Activated CD8-positive, alpha-beta memory T cell treated with anti-CD3 and anti-CD28 coated beads for 48 hours (primary cell): ENCODE data around the gene CENPF.
"Not testable (repeated sequence)": the region's sequence is repeated elsewhere in the genome, so short reads cannot be mapped to it uniquely, and the experiment has no call there.

Experiments
- DNase-seq, 3 experiments: peaks; one replicate each; pipeline ENCODE4 v3.0.0-alpha.2; 2020; ENCODE audit warnings: low read depth in 2 of 3, low spot score in 2 of 3

The CENPF gene

DNA sequence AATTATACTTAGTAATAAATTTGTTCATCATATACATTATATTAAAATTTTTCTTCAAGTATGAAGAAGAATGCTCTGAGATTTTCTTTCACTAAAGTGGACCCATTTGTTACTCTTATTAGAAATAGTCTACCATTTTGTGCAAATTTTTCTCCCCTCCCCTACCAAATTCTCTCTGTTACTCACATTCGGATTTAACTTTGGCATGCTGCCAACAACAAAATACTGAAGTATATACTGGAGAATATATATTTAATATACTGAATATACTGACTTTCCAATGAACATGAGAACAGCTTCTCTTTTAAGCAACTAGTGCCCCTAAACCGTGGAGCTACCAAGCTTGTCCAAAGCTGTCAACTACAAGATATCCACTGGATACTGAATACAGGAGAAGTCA lies 57.2 kb downstream of the CENPF start:
- no peak for DNase-seq

DNA sequence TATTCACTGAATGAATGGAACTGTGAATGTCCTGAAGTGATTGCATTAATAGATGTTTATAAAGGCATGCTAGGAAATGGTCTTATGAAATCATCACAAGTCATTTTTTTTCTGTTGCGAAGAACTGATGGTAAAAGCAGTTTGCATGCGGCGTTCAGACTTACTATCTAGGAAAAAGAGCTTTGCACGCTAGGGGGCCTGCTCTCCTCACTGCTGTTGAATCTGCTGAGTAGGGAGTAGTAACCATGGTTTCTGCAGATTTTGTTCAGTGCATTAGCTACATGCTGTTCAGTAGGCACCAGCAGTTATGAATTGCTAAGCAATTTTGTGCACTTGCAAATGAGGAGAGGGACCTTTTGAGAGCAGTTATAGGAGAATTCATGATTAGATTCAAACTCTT lies 57.9 kb downstream of the CENPF start:
- DNase-seq: no peak

DNA sequence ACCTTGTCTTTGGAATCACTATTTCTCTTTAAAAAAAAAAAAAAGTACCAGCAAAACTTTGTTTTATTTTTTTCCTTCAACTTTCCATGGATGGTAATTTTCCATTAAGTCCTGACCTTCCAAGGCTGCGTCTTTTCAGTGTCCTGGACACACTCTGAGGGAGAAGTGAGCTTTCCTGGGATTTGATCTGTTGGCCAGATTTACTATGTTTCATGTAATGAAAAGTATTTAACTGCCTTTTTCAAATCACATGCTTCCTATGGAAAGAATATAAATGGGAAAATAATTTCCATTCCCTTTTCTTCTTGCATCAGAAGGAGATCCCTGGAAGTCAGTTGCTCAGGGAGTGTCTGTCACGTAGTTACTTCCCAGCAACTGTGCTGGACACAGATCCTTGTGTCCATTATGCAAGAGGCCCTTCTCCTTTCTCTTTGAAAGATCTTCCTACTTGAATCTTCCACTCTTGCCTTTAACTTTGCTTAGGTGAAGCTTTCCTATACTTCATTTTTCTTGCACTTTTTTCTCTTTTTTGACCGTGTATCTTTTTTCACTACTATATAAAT lies 59.3 kb downstream of the CENPF start:
- no peak for DNase-seq

DNA sequence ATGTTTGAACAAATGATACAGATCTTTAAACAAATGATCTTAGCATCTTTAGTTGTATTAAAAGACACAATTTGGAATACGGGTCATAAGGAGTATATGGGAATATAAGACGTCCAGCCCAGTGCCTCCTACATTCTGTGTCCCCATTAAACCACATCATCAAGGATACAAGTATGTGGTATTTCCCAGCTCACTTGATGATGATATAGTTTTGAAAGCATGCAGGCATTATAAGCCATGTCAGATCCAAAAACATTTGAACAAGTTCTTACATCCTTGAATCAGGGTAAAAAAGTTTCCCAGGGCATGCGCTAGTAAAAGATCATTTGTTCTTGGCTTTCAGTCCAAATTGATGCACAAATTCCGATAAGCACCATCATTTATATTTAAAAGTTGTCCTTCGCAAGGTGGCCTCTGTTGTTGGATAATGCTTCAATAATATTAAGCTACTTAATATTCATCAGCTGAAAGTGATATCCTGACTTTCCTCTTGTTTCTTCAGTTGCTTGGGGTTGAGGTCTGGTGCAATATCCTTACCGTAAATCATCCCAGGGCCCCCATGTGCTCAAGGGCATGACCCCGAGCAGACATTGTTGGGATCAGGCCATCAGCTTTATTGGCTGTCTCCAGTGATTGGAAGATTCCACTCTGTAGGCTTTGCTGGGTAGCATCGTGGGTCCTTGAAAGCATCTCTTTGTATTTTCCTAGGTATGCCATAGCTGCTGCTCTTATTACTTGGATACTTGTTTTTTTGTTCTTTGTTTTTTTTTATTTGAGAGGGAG lies 61.8 kb downstream of the CENPF start:
- no peak for DNase-seq

DNA sequence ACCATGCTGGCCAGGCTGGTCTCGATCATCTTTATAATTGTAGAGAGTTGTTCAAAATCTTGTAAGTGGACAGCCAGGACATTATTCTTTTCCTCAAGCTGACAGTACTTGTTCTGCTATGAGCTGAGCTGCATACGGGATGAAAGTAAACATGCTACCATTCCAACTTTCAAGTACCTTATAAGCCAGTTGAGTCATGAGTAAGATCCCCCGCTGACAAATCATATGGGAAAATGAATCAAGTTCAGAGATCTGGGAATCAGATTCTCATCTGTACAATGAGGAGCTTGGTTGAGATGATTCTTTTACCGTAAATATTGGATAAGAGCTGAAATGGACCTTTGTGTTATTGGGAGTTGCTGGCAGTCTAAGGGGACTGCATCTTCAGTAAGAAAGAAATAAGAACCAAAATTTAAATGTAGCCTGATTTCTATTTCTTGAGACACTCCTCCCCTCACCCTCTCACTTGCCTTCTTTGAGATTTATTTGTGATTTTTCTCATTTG lies 62.7 kb downstream of the CENPF start:
- DNase-seq: no peak

DNA sequence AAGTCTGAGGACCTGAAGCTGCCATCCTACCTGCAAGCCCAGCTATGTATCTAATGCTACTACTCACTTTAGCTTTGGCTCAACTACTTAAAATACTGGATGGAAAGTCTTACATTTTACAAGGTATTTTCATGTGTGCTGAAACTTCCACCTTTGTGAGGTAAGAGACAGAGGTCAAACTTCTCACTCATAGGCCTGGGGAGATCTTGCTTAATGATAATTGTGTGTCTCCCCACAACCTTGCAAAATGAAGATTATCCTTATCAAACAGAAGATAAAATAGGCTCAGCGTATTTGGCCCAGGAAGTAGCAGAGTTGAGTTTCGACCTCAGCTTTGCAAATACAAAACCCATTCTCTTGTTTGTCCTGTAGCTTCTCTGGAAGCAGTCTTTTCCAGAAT lies 63.7 kb downstream of the CENPF start:
- DNase-seq: no peak

DNA sequence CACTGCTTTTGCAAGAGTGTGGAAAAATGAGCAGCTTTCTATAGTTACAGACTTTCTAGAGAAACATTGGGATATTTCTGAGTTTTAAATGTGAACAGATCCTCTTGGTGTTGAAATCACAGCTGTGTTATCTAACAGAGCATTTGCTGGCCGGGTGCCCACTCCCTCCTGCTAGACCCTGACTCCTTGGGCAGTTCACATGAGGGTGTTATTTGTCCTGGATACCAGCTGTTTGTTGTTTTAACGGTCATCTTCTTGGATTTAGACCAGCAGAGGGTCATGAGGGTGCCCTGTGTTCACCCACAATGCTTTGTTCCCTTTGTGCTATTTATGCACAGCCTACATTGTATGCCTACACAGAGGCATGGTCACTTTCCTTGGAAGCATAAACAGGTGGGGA lies 67.1 kb downstream of the CENPF start:
- no peak for DNase-seq

DNA sequence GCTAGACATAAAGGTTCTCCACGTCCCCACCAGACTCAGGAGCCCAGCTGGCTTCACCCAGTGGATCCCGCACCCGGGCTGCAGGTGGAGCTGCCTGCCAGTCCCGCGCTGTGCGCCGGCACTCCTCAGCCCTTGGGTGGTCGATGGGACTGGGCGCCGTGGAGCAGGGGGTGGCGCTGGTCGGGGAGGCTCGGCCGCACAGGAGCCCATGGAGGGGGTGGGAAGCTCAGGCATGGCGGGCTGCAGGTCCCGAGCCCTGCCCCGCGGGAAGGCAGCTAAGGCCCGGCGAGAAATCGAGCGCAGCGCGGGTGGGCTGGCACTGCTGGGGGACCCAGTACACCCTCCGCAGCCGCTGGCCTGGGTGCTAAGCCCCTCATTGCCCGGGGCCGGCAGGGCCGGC lies 70.0 kb downstream of the CENPF start:
- not testable (repeated sequence) for DNase-seq

DNA sequence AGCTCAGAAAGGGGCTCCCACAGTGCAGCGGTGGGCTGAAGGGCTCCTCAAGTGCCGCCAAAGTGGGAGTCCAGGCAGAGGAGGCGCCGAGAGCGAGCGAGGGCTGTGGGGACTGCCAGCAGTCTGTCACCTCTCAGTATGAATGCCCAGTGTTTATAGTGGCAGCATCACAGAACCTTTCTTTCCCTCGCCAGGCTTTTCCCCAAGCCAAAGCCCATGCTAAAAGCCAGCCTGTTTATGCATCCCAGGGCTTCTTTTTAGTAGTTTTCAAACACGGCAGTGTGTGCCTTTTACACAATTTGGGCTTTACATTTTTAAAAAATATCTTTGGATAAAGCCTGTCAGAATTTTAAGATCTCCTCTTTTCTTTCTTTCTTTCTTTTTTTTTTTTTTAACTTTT lies 70.6 kb downstream of the CENPF start:
- no peak for DNase-seq

DNA sequence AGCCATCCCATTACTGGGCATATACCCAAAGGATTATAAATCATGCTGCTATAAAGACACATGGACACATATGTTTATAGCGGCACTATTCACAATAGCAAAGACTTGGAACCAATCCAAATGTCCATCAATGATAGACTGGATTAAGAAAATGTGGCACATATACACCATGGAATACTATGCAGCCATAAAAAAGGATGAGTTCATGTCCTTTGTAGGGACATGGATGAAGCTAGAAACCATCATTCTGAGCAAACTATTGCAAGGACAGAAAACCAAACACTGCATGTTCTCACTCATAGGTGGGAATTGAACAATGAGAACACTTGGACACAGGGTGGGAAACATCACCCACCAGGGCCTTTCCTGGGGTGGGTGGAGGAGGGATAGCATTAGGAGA lies 72.5 kb downstream of the CENPF start:
- DNase-seq: not testable (repeated sequence)

DNA sequence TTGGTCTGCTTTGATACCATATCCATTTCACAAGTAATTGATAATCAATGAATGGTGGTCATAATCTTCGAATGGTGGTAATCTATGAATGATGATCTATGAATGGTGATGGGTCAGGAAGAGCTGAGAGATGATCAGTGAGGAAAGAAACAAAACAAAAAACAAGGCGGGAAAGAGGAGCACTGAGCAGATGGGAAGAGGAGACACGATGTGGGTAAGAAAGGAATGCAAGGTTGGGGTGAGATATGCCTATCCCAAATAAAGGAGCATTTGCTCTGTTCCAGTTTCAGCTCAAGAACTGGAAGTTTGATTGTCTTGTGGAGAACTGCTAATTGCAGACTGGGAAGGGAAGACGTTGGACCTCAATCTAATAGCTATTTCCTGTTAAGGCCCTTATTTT lies 73.8 kb downstream of the CENPF start:
- DNase-seq: no peak

DNA sequence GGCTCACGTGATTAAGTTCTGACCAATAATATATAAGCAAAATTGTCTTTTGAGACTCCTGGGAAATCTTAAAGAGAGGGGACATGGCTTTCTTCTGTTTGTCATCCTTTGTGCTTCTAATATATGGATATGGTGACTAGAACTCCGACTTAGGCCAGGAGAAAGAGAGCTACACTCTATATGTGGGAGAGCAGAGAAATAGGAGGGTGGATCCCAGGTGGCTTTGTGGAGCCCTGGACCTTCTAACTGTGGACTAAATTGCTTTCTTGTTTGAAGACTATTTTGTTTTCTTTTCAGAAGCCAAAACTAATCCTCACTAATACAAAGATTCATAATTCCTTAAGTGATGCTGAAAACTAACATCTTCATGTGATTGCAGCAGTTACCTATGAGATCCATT lies 75.0 kb downstream of the CENPF start:
- no peak for DNase-seq

DNA sequence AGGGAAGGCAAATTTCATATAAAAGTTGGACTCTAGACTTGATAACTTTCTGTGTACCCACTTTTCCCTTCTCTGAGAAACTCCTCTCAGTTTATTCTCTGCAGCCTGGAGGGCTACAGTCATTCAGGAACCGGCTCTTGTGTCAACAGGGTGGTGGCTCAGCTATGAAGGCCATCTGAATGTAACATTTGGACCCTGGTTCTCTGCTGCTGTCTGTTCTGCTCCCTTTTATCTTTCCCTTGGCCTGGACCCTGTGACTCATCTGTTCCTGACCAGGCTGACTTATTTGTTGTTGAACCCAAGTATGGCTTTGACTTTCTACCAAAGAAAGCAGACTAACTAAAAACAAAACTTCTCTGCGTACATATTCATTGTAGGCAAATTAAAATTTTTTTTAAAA lies 75.4 kb downstream of the CENPF start:
- no peak for DNase-seq

DNA sequence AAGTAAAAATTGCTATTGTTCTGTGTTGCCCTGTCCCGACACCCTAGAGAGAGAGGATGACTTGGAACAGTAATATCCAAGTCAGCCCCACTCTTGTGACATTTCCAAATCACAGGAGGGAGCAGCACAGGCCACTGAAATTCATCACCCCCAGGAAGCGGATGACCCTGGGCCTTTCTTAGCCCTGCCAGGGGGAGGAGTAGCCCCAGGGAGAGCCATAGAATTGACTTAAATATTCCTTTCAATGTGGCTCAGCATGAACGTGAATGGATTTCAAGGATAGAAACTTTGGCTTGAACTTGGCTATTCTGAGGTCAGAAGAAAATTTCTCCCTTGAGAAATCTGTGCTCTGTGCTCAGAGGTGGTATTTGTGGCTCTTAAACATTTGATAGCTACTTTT lies 80.6 kb downstream of the CENPF start:
- no peak for DNase-seq

DNA sequence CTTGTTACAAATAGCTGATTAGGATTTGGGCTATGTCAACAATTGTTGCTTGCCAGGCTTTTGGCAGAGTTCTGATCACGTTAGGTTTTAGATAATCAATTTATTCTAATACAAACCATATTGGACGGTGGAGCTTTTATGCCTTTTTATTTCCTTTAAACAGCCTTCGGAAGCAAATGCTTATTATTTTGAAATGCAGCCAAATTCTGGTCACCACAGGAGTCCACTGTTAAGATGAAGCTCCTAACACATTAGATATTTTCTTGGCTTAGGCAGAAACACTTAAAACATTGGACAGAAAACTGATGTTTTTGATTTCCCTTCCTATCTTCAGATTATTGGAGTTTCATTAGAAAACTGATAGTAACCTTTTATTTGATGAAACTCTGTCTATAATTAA lies 82.9 kb downstream of the CENPF start:
- no peak for DNase-seq

DNA sequence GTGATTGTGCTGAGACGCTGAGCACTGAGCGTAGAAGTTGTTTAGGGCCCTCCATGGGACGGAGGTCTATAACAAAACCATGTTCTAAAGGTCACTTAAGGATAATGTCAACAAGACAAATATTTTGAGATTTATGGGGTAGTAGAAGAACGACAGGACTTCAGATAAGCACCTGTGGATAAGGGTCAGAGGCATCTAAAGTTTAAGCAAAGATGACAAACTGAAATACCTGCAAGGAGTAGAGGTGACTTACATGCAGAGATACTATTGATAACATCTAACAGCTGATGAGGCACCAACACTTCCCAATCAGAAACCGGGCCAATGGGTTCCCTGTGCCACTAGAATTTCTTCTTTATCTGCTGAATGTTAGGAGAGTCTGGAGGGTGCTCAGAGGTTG lies 83.5 kb downstream of the CENPF start:
- no peak for DNase-seq

DNA sequence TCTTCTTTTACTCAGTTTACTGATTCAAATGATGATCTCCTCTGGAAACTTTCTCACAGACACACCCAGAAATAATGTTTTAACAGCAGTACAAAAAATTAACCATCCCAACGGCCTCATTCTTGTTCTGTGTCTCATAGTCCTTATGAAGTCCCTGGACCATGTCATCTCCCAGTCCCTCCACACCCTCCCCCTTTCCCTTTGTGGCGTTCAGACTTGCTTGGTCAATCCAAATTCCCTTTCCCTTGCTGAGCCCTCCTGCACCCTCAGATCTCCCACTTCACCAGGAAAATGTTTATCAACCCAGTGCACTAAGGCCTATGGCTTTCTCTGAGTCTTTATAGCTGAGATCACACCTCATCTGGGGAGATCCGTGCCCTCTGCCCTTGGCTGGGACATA lies 85.9 kb downstream of the CENPF start:
- DNase-seq: no peak

DNA sequence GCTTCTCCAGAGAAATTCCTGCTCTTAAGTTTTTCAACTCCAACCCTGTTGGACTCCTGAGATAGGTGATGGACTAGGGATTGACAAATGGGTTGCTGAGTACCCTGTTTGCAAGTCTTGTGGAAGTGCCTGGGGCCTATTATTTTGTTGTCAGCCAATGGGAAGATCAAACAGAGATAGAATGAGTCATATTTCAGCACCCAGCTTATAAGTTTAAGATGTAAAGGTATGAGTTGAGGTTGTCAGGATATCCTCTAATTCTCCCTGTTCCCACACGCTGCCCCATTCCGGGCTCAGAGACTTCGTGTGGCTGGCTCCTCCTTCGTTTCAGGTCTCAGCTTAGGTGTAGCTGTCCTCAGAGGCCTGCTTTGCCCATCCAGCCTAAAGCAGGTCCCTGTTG lies 91.8 kb downstream of the CENPF start:
- DNase-seq: no peak

DNA sequence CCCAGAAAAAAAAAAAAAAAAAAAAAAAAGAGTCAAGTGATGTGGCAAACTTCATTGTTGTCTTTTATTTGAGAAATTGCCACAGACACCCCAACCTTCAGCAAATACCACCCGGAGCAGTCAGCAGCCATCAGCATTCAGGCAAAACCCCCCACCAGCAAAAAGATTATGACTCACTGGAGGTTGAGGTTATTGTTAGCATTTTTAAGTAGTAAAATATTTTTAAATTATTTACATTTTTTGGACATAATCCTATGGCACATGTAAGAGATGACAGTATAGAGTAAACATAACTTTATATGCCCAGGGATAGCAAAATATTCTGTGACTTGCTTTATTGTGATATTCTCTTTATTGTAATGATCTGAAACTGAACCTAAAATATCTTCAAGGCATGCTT lies 95.6 kb downstream of the CENPF start:
- DNase-seq: no peak

DNA sequence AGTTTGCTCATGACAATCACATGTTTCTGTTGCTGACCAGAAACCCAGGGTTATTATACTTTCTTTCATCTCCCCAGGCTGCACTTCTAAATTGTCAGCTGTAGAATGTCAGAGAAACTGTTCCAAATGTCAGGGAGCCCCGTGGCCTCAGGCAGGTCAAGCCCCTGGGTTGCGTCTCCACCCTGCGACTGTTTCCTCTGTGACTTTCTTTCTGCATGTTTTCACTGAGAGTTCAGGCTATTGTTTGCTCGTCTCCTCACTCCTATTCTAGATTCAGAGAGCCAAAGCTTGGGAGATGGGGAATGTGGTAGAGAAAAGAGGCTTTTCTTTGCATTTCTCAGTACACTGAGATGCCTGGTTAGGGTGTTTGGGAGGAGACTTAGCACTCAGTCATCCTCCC lies 97.4 kb downstream of the CENPF start:
- DNase-seq: no peak

DNA sequence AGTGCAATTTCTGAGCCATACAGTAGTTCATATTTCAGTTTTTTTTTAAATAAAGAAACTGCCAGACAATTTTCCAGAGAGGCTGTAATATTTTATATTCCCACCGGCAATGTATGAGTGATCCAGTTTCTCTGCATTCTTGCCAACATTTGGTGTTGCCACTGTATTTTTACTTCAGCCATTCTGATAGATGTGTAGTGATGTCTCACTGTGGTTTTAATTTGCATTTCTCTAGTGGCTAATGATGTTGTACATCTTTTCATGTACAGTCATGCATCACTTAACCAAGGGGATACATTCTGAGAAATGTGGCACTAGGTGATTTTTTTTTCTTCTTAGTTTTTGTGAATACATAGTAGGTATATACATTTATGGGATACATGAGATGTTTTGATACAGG lies 99.6 kb downstream of the CENPF start:
- DNase-seq: no peak

DNA sequence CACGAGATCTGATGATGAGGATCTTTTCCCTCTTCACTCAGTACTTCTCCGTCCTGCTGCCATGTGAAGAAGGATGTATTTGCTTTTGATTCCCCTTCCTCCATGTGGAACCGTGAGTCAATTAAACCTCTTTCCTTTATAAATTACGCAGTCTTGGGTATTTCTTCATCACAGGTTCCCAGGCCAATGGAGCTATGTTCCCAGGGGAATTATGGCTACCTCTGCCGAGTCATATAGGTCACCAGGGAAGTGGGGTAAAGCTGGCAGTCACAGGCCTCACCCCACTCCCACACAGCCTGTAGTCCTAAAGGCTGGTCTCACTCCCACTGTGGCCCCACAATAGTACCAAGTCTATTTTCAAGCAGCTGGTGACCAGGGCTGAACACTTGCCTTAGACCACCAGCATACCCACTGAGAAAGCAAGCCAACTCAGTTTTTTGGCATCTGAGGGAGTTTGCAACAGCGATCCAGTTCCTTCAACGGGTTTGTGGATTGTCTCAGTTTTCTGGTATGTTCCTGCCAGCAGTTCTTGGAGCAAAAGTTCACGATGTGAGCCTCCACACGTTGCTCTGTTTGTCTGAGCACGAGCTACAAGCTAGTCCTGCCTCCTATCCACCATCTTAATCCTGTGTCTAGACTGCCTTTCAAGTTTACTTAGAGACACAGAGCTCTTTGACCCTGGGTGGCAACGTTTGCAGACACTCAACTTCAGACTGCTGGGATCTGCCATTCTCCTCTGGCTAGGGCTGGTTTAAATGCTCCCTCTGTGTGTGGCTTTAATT lies 104.5 kb downstream of the CENPF start:
- no peak for DNase-seq
